Measurements from ENCODE around the gene SAMD4B. TPM values are rescaled to one million over a fixed set of nuclear protein-coding genes. Genes with fewer than 3 reads are reported as not detected.
A peak's percentile ranks its signal among the peaks of the same experiment; 100 is the strongest.
"Not testable (repeated sequence)": the region's sequence is repeated elsewhere in the genome, so short reads cannot be mapped to it uniquely, and the experiment has no call there.

Gene SAMD4B
- polyA plus RNA-seq, 10 donors: 62.5 to 92.8 (median 68.9) TPM

GRCh38 chr19:39362682-39363657, 20.7 kb downstream of the SAMD4B start:
- no peak for DNase-seq

- DNase-seq: peak in 2 of 3 donors; percentile 65 to 88
Measured at GRCh38 chr19:39363901-39364457, 21.8 kb downstream of the SAMD4B start.

GRCh38 chr19:39365531-39365930, 23.3 kb downstream of the SAMD4B start:
- DNase-seq: no peak

GRCh38 chr19:39369200-39369599, 27.0 kb downstream of the SAMD4B start:
- DNase-seq: no peak

- DNase-seq: no peak
Measured at GRCh38 chr19:39370735-39371134, 28.5 kb downstream of the SAMD4B start.

- peak; percentile 90 to 94 (median 91) for DNase-seq
Measured at GRCh38 chr19:39372047-39372802, 30.0 kb downstream of the SAMD4B start.

GRCh38 chr19:39372941-39373340, 30.7 kb downstream of the SAMD4B start:
- no peak for DNase-seq

GRCh38 chr19:39375929-39376328, 33.7 kb downstream of the SAMD4B start:
- DNase-seq: no peak

- DNase-seq: no peak
Measured at GRCh38 chr19:39377373-39378362, 35.4 kb downstream of the SAMD4B start.

- not testable (repeated sequence) for DNase-seq
Measured at GRCh38 chr19:39379366-39379765, 37.1 kb downstream of the SAMD4B start.

- peak in 1 of 3 donors; percentile 69 for DNase-seq
Measured at GRCh38 chr19:39379865-39380396, 37.7 kb downstream of the SAMD4B start.

GRCh38 chr19:39380521-39381502, 38.6 kb downstream of the SAMD4B start:
- DNase-seq: no peak

- no peak for DNase-seq
Measured at GRCh38 chr19:39381910-39382611, 39.8 kb downstream of the SAMD4B start.

GRCh38 chr19:39382991-39383828, 41.0 kb downstream of the SAMD4B start:
- no peak for DNase-seq

GRCh38 chr19:39384839-39385568, 42.8 kb downstream of the SAMD4B start:
- DNase-seq: no peak

GRCh38 chr19:39385629-39386411, 43.6 kb downstream of the SAMD4B start:
- DNase-seq: no peak
